GM21723 (cell line): ENCODE results near the gene CPED1.
A peak's percentile ranks its signal among the peaks of the same experiment; 100 is the strongest.

Experiments used
- ATAC-seq: cut with Tn5 transposase; IDR thresholded peaks from one replicate; pipeline ENCODE4 v1.9.1; 2021; ENCODE audit warnings: mild to moderate bottlenecking, moderate library complexity; ENCODE audit not compliant: unreplicated experiment

The CPED1 gene

GRCh38 chr7:120988591-120989256 lies at the start of gene CPED1:
TSS of gene CPED1 (plus strand) at chr7:120988711. CDS start at chr7:120989622, 911 bp downstream.
- peak; percentile 66 for ATAC-seq

- no peak for ATAC-seq
Observed at GRCh38 chr7:120939345-120939744, 49.2 kb upstream of the CPED1 start.

GRCh38 chr7:120941064-120941463 lies 47.4 kb upstream of the CPED1 start:
- ATAC-seq = no peak

GRCh38 chr7:120941856-120942255 lies 46.7 kb upstream of the CPED1 start:
- no peak for ATAC-seq

GRCh38 chr7:120942861-120943260 lies 45.6 kb upstream of the CPED1 start:
- ATAC-seq = no peak

- no peak for ATAC-seq
Observed at GRCh38 chr7:120944826-120945562, 43.5 kb upstream of the CPED1 start.

GRCh38 chr7:120947980-120948379 lies 40.5 kb upstream of the CPED1 start:
- ATAC-seq = no peak

- ATAC-seq = no peak
Observed at GRCh38 chr7:120949393-120949911, 39.1 kb upstream of the CPED1 start.

GRCh38 chr7:120949998-120950538 lies 38.4 kb upstream of the CPED1 start:
- ATAC-seq = no peak

GRCh38 chr7:120950539-120951308 lies 37.8 kb upstream of the CPED1 start, which contains the start of gene ING3:
TSS of gene ING3 (plus strand) at chr7:120950777. CDS start at chr7:120950897, 120 bp downstream.
- ATAC-seq = peak; percentile 98

- ATAC-seq = no peak
Observed at GRCh38 chr7:120951309-120951699, 37.2 kb upstream of the CPED1 start.

GRCh38 chr7:120951826-120952225 lies 36.7 kb upstream of the CPED1 start:
- ATAC-seq = no peak

- no peak for ATAC-seq
Observed at GRCh38 chr7:120955577-120956149, 32.8 kb upstream of the CPED1 start.

- ATAC-seq = no peak
Observed at GRCh38 chr7:120959929-120960484, 28.5 kb upstream of the CPED1 start.

- no peak for ATAC-seq
Observed at GRCh38 chr7:120960714-120961113, 27.8 kb upstream of the CPED1 start.

- no peak for ATAC-seq
Observed at GRCh38 chr7:120961638-120962173, 26.8 kb upstream of the CPED1 start.

GRCh38 chr7:120964088-120964487 lies 24.4 kb upstream of the CPED1 start:
- ATAC-seq = no peak

- ATAC-seq = no peak
Observed at GRCh38 chr7:120966961-120967360, 21.6 kb upstream of the CPED1 start.

- ATAC-seq = no peak
Observed at GRCh38 chr7:120973849-120974248, 14.7 kb upstream of the CPED1 start.
